GM12865 (cell line): ENCODE data around the gene OXLD1.
"Not testable (repeated sequence)": the region's sequence is repeated elsewhere in the genome, so short reads cannot be mapped to it uniquely, and the experiment has no call there.

Experiments
- DNase-seq: peaks from one replicate; pipeline ENCODE4 v3.0.0; 2010; ENCODE audit warnings: low read depth
- H3K4me3 ChIP-seq: 2 replicates; pipeline ENCODE4 v1.5.1; 2011; ENCODE audit warnings: mild to moderate bottlenecking, low read depth, low read length, control low read depth
- CTCF ChIP-seq: IDR thresholded peaks from 2 replicates; pipeline ENCODE4 v1.5.1; 2011; ENCODE audit warnings: low read length, control low read depth, low read depth, inconsistent platforms; ENCODE audit not compliant: insufficient read depth; ENCODE audit errors: missing control alignments

OXLD1 gene

GRCh38 chr17:81680150-81680549 is 13.7 kb upstream of the OXLD1 start:
- no peak overlapping the region for H3K4me3 ChIP-seq
- no peak for DNase-seq
- TF ChIP-seq CTCF, result no peak

GRCh38 chr17:81676906-81677305 is 10.5 kb upstream of the OXLD1 start:
- TF ChIP-seq CTCF, result no peak
- DNase-seq, result no peak

GRCh38 chr17:81675515-81676221 is 9.3 kb upstream of the OXLD1 start:
- DNase-seq, result peak; percentile 51
- not testable (repeated sequence) for H3K4me3 ChIP-seq
- peak; percentile 42 for TF ChIP-seq CTCF

More at GRCh38 chr17:81676906-81677305, 10.5 kb upstream of the OXLD1 start:
- H3K4me3 ChIP-seq, result no peak overlapping the region

- no peak for TF ChIP-seq CTCF
- no peak for DNase-seq
- H3K4me3 ChIP-seq, result no peak overlapping the region
Measured at GRCh38 chr17:81673561-81674258, 7.3 kb upstream of the OXLD1 start.

- H3K4me3 ChIP-seq, result no peak overlapping the region
- no peak for DNase-seq
- no peak for TF ChIP-seq CTCF
Measured at GRCh38 chr17:81672954-81673353, 6.5 kb upstream of the OXLD1 start.

- no peak for DNase-seq
- TF ChIP-seq CTCF, result no peak
- no peak overlapping the region for H3K4me3 ChIP-seq
Measured at GRCh38 chr17:81672504-81672903, 6.1 kb upstream of the OXLD1 start.
